Stomach (tissue), 4 donors: ENCODE data around the gene CFAP61.

Source experiments
- POLR2AphosphoS5 ChIP-seq, 3 donors: sonication (generic); formaldehyde crosslinking; IDR thresholded peaks; one replicate each; pipeline ENCODE4 v1.6.1; 2016; ENCODE audit warnings: antibody characterized with exemption in 3 of 3
- TF ChIP-seq, protein P1 (sequence below), 7 experiments: fragments of 450-650 bp in 4 of 7; fragments of 200-600 bp in 3 of 7; sonication (generic) in 3 of 7; IDR thresholded peaks; one replicate each; pipeline ENCODE4 v1.5.1; 2016 to 2019; ENCODE audit warnings: antibody characterized with exemption in 7 of 7, control low read depth in 2 of 7, mild to moderate bottlenecking in 1 of 7

GRCh38 chr20:20271271-20271670 lies 218.9 kb downstream of the CFAP61 start:
- TF ChIP-seq, protein P1, sequence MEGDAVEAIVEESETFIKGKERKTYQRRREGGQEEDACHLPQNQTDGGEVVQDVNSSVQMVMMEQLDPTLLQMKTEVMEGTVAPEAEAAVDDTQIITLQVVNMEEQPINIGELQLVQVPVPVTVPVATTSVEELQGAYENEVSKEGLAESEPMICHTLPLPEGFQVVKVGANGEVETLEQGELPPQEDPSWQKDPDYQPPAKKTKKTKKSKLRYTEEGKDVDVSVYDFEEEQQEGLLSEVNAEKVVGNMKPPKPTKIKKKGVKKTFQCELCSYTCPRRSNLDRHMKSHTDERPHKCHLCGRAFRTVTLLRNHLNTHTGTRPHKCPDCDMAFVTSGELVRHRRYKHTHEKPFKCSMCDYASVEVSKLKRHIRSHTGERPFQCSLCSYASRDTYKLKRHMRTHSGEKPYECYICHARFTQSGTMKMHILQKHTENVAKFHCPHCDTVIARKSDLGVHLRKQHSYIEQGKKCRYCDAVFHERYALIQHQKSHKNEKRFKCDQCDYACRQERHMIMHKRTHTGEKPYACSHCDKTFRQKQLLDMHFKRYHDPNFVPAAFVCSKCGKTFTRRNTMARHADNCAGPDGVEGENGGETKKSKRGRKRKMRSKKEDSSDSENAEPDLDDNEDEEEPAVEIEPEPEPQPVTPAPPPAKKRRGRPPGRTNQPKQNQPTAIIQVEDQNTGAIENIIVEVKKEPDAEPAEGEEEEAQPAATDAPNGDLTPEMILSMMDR (IDR thresholded peaks at IDR 0.05): no peak
- no peak for TF ChIP-seq POLR2AphosphoS5 (IDR thresholded peaks at IDR 0.05)
